NCI-H1105 (cell line): ENCODE data around the gene AGTPBP1.

Source experiments
- DNase-seq: peaks from one replicate; lab custom pipeline; 2025; lab: John Stamatoyannopoulos, UW

AGTPBP1 gene

DNA sequence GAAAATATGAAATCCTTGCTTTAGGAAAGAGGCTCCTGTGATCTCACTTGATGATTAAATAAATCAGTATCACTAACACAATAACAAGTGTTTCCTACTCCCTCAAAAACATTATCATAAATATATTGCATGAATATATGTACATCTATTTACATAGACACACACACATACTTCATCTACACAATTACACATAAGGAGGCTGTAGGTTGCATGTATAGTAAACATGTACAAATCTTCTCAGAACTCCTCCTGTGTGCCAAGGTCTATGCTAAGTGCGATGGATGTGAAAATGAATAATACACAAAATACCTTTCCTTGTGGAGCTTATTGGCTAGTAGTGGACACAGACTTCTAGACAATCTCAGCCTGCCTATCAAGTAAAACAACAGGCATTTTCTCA is 239.9 kb downstream of the AGTPBP1 start:
- no peak for DNase-seq

DNA sequence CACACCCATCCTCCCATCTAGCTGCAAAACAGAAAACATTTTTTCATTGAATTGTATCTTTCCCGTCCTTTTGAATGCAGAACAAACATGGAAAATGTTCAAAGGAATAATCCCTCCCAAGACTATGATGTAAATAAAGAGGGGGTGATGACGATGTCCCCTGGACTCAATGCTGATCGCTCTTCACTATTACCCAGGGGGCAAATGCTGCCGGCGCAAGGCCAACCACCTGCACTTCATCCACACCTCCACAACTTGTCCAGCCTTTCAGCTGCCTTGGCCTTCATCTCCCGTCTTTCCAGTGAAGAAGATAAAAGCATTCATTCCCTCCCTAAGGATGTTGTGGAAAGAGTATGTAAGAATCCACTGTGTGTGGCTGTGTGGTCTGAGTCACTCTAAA is 240.3 kb downstream of the AGTPBP1 start:
- DNase-seq = no peak
